HG03342 (cell line): ENCODE data around the gene VPS13A.

Experiments
- ATAC-seq: cut with Tn5 transposase; IDR thresholded peaks from one replicate; pipeline ENCODE4 v1.9.1; 2021; ENCODE audit warnings: mild to moderate bottlenecking, moderate library complexity; ENCODE audit not compliant: unreplicated experiment

The VPS13A gene

GRCh38 chr9:77454663-77455062 lies 277.3 kb downstream of the VPS13A start:
- ATAC-seq, result no peak

- peak; percentile 53 for ATAC-seq
These were observed 278.1 kb downstream of the VPS13A start for GRCh38 chr9:77455312-77455927.

- ATAC-seq, result peak; percentile 70
These were observed 279.6 kb downstream of the VPS13A start for GRCh38 chr9:77456829-77457437.

- ATAC-seq, result peak; percentile 87
These were observed 280.7 kb downstream of the VPS13A start for GRCh38 chr9:77457916-77458592.

- no peak for ATAC-seq
These were observed 283.6 kb downstream of the VPS13A start for GRCh38 chr9:77460938-77461337.

GRCh38 chr9:77462066-77462465 lies 284.7 kb downstream of the VPS13A start:
- no peak for ATAC-seq

- ATAC-seq, result no peak
These were observed 285.8 kb downstream of the VPS13A start for GRCh38 chr9:77463151-77463550.

- no peak for ATAC-seq
These were observed 287.3 kb downstream of the VPS13A start for GRCh38 chr9:77464661-77465060.

- no peak for ATAC-seq
These were observed 292.3 kb downstream of the VPS13A start for GRCh38 chr9:77469515-77470231.
